ENCODE measurements around the gene ZNF75A.
A peak's percentile ranks its signal among the peaks of the same experiment; 100 is the strongest.

The ZNF75A gene

GRCh38 chr16:3295209-3295608 is 10.1 kb upstream of the ZNF75A start:
- DNase-seq (ENCODE audit: low read depth), result no peak
- no peak for TF ChIP-seq CTCF (IDR thresholded peaks at IDR 0.05; ENCODE audit: low read depth, low read length, missing control alignments)
- no peak overlapping the region for H3K4me3 ChIP-seq (ENCODE audit: low read depth, low read length)

DNA sequence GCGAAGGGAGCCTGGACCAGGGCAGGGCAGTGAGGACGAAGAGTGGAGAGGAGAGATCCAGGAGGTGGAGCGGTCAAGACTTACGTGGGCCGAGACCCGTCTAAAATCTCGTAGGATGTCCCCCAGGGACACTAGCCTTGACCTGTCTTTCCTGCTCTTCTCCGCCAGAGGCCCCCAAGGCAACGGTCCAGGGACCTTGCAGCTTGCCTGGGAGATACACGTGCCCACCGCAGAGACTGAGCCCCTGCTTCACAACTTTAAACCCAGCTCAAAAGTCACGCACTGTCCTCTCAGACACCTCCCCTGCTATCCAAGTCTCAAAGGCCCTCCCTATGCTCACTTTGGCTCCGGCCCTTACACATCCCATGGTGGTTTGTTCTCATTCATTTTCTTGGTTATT is 9.5 kb upstream of the ZNF75A start:
- no peak for TF ChIP-seq CTCF (IDR thresholded peaks at IDR 0.05; ENCODE audit: low read depth, low read length, missing control alignments)
- DNase-seq (ENCODE audit: low read depth), result no peak
- no peak overlapping the region for H3K4me3 ChIP-seq (ENCODE audit: low read depth, low read length)

DNA sequence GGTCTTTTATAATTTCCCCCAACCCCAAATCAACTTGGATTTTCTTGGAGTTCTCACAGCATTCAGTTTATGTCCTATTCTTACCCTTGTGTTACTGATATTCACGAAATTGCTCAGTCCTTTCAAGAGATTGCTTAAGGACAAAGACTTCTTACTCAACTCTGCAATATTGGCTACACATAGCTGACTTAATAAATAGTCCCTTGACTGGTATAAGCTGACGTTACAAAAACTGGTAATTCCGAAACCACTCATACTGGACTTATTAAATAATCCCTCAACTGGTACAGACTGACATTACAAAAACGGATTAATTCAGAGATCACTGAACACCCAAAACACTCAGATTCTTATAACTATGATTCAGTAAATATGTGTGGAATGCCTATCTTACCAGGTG is 927 bp upstream of the ZNF75A start:
- TF ChIP-seq CTCF (IDR thresholded peaks at IDR 0.05; ENCODE audit: low read depth, low read length, missing control alignments), result no peak

DNA sequence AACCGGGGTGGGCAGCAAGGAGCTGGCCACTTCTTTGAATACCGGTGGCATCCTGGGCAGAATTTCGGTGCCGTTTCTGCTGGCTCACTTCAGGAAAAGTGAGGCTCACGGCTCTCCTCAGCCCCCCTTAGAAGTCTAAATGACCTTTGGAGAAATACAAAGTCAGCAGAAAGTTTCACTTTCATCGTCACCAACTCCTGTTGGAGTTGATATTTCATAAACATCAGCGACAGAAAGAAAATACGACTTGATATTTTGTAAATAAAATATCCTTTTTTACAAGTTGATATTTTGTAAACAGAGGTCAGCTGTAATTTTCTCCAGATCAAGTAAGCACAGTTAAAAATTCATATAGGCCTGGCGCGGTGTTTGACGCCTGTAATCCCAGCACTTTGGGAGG is 781 bp downstream of the ZNF75A start:
- peak overlapping the region; percentile 85 for H3K4me3 ChIP-seq (ENCODE audit: low read depth, low read length)
- no peak for DNase-seq (ENCODE audit: low read depth)
- no peak for TF ChIP-seq CTCF (IDR thresholded peaks at IDR 0.05; ENCODE audit: low read depth, low read length, missing control alignments)

More for the DNA sequence above, 927 bp upstream of the ZNF75A start:
- H3K4me3 ChIP-seq (ENCODE audit: low read depth, low read length), result peak overlapping the region; percentile 85; the same call in 1 of the 2 replicates
- no peak for DNase-seq (ENCODE audit: low read depth)

GRCh38 chr16:3311496-3311895 is 6.2 kb downstream of the ZNF75A start:
- no peak for DNase-seq (ENCODE audit: low read depth)
- H3K4me3 ChIP-seq (ENCODE audit: low read depth, low read length), result no peak overlapping the region
- no peak for TF ChIP-seq CTCF (IDR thresholded peaks at IDR 0.05; ENCODE audit: low read depth, low read length, missing control alignments)

- no peak for TF ChIP-seq CTCF (IDR thresholded peaks at IDR 0.05; ENCODE audit: low read depth, low read length, missing control alignments)
- no peak overlapping the region for H3K4me3 ChIP-seq (ENCODE audit: low read depth, low read length)
- no peak for DNase-seq (ENCODE audit: low read depth)
Observed at GRCh38 chr16:3317315-3317999, 12.2 kb downstream of the ZNF75A start.

DNA sequence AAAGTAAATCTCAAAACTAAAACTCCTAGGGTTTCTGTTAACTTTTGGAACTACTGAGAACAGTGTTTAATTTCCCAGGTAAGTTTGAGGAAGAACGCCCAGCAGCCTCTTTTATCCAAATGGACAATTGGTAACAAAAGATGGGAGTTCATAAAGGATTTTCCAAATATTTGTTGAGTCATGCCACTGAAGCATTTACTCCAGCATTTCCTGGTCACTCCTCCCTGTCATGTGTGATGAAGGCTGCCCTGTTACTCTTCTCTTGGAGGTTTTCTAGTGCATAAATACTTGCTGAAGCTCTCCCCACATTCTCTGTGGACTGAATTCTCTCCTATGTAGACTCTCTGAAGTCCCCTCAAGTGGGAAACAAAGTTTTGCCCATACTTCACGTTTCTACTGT is 16.5 kb downstream of the ZNF75A start:
- DNase-seq (ENCODE audit: low read depth), result no peak
- TF ChIP-seq CTCF (IDR thresholded peaks at IDR 0.05; ENCODE audit: low read depth, low read length, missing control alignments), result no peak

More for the DNA sequence above, 16.5 kb downstream of the ZNF75A start:
- H3K4me3 ChIP-seq (ENCODE audit: low read depth, low read length), result no peak overlapping the region
